ENCODE data around the gene PRDX3. TPM values are rescaled to one million over a fixed set of nuclear protein-coding genes. Genes with fewer than 3 reads are reported as not detected.

Gene PRDX3
- total and polyA plus RNA-seq, 7 experiments from 2014 or later = 11.7 to 120 (median 36.7) TPM

DNA sequence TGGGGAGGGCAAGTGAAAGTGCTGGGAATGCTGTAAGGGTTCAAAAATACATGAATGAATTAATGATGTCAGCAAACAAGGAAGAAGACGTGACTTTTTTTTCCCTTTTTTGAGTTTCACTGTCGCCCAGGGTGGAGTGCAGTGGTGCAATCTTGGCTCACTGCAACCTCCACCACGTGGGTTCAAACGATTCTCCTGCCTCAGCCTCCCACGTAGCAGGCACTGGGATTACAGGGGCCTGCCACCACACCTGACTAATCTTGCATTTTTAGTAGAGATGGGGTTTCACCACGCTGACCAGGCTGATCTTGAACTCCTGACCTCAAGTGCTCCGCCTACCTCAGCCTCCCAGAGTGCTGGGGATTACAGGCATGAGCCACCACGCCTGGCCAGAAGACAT lies 44.7 kb downstream of the PRDX3 start:
- Histone ChIP-seq H3K4me1 (ENCODE audit: control insufficient read depth in 2 of 2, insufficient read depth in 2 of 2, low read length in 2 of 2) (peaks cover 8 to 16% of the 10 kb centered on the region in 2 donors), H3K4me3 (ENCODE audit: low read length) (no peak overlapping the region), H3K9me3 (ENCODE audit: control insufficient read depth in 2 of 3, low read length in 3 of 3) (no peaks in the 10 kb centered on the region), H3K27me3 (ENCODE audit: control insufficient read depth in 2 of 2, insufficient read depth in 2 of 2, low read length in 2 of 2) (no peaks in the 10 kb centered on the region), H3K36me3 (ENCODE audit: control insufficient read depth in 2 of 3, insufficient read depth in 3 of 3, low read length in 3 of 3) (peaks cover 0 to 15% (median 4%) of the 10 kb centered on the region in 3 experiments), H3K27ac (ENCODE audit: low read depth, low read length) (no peak overlapping the region)
- CTCF ChIA-PET = no interaction called here
- POLR2A ChIA-PET = interaction anchor here (0.7 kb wide), 1 partner anchor 754 kb away, joined by 3 read pairs; no protein-coding TSS in a partner anchor
- ATAC-seq = no peak
- Mint-ChIP-seq H3K36me3 (peaks cover 4 to 56% (median 26%) of the 10 kb centered on the region in 5 donors), H3K4me1 (peaks cover 16 to 63% (median 36%) of the 10 kb centered on the region in 7 donors), H3K27ac (peak overlapping the region in 7 of 9 donors; percentile 32 to 95 (median 71)), H3K9me3 (peaks cover 0 to 2% (median 0%) of the 10 kb centered on the region in 11 donors), H3K27me3 (no peaks in the 10 kb centered on the region), H3K4me3 (peak overlapping the region in 2 of 10 donors; percentile 18 to 82)
- intact Hi-C loops (cut with micrococcal nuclease) = loop anchor here in 1 of 2 donors (2.0 to 5.0 kb wide), 5 partner anchors 45 to 408 kb away; partner anchors contain the start of genes GRK5, PRDX3 and RGS10
- peak in 1 of 9 donors; percentile 52 for DNase-seq

DNA sequence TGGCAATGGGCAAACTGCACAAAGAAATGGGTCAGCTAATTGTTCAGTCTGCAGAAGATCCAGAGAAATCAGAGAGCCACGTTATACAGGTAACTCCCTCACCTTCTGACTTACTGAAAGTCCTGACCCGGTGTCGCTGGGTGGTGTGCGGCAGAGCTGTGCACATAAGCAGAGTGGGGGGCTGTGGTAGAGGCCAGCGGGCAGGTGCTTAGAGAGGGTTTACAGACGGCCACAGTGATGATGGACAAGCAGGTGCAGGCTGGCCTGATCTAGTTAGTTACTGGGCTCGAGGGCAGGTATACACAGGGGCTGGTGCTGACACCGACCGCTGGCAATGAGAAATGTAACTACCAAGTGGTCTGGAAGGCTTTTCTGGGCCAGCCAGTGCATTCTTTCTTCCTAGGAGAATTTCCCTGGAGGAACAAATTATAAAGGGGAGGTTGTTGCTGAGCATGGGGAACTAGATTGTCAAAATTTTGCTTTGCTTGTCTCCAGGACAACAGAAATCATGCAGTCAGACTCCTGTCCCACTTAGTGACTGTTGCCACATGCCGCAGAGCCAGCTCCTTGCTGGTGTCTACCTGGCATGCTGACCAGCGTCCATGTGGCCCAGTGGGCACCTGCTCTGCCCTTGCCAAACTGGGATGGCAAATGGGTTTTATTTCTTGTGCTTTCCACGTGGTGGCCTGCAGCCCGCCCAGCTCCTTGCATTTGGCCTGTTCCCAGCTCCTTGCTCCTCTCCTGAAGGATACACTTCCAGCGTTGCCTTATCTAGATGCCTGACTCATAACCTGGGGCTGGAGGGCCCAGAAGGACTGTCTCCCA lies 45.9 kb downstream of the PRDX3 start:
- ChIA-PET CTCF (interaction anchor here (0.9 to 1.0 kb wide), 2 partner anchors 66 to 78 kb away, joined by 3 read pairs; no protein-coding TSS in a partner anchor), POLR2A (interaction anchor here (1.2 to 1.3 kb wide), 2 partner anchors 35 to 50 kb away, joined by 3 to 4 read pairs; no protein-coding TSS in a partner anchor)
- H3K27me3 Mint-ChIP-seq = no peaks in the 10 kb centered on the region
- peaks cover 8 to 16% of the 10 kb centered on the region in 2 donors for H3K4me1 ChIP-seq (ENCODE audit: control insufficient read depth in 2 of 2, insufficient read depth in 2 of 2, low read length in 2 of 2)
- no peak overlapping the region for H3K4me3 ChIP-seq (ENCODE audit: low read length)
- H3K27ac Mint-ChIP-seq = peak overlapping the region; percentile 92 to 97 (median 95)
- no peaks in the 10 kb centered on the region for H3K9me3 ChIP-seq (ENCODE audit: control insufficient read depth in 2 of 3, low read length in 3 of 3)
- peak overlapping the region; percentile 66 for H3K27ac ChIP-seq (ENCODE audit: low read depth, low read length)
- intact Hi-C loops (cut with micrococcal nuclease) = loop anchor here in 1 of 2 donors (1.0 to 5.0 kb wide), 7 partner anchors 33 to 465 kb away; partner anchors contain the start of genes GRK5, PRDX3, RGS10 and SFXN4
- peaks cover 16 to 59% (median 32%) of the 10 kb centered on the region in 7 donors for H3K4me1 Mint-ChIP-seq
- ATAC-seq (no peak), DNase-seq (no peak)
- H3K4me3 Mint-ChIP-seq = peak overlapping the region in 8 of 10 donors; percentile 35 to 95 (median 90)
- peaks cover 0 to 2% (median 0%) of the 10 kb centered on the region in 11 donors for H3K9me3 Mint-ChIP-seq
- peaks cover 0 to 15% (median 4%) of the 10 kb centered on the region in 3 experiments for H3K36me3 ChIP-seq (ENCODE audit: control insufficient read depth in 2 of 3, insufficient read depth in 3 of 3, low read length in 3 of 3)
- H3K27me3 ChIP-seq (ENCODE audit: control insufficient read depth in 2 of 2, insufficient read depth in 2 of 2, low read length in 2 of 2) = no peaks in the 10 kb centered on the region
- peaks cover 4 to 62% (median 28%) of the 10 kb centered on the region in 5 donors for H3K36me3 Mint-ChIP-seq

DNA sequence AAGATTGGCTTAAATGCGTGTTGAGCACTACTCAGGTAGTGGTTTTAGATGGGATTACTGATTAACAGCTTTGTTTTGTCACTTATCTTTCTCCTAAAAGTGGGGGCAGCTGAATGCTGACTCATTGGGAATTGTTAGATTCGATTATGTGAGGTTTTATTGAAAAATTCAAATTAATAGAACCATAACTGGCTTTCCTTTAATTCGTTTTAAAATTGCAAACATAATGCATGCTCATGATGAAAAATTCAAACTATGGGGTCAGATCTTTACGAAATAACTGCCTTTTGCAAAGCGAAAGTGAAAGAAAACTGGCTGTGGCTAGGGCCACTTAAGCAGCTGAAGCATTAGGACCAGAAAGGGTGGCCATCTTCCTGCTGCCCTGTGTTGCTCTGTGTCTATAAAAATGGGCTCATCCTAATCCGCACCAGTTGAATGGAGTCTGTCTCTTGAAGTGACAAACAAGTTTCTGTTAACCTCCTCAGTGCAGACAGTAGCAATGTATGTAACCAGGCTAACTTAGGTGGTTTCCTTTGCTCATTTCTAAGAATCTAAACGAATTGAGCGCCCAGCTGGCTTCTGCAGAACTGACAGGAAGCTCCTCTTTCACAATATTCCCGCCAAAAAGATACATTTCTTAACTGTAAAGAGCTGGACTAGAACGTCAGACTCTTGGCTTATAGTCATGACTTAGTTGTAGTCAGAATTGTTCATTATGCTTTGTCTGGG lies 46.9 kb downstream of the PRDX3 start:
- peak in 8 of 9 donors; percentile 24 to 61 (median 40) for DNase-seq
- peak overlapping the region; percentile 73 for H3K4me3 ChIP-seq (ENCODE audit: low read length)
- ChIA-PET CTCF (interaction anchor here (0.9 to 1.0 kb wide), 2 partner anchors 67 to 79 kb away, joined by 3 read pairs; no protein-coding TSS in a partner anchor), POLR2A (interaction anchor here (0.9 to 1.4 kb wide), 5 partner anchors 28 to 49 kb away, joined by 3 to 5 read pairs (median 3); partner anchors contain the start of gene DENND10)
- Mint-ChIP-seq H3K9me3 (peaks cover 0 to 2% (median 0%) of the 10 kb centered on the region in 11 donors), H3K27ac (peak overlapping the region; percentile 92 to 97 (median 95)), H3K4me3 (peak overlapping the region; percentile 81 to 96 (median 91)), H3K27me3 (no peaks in the 10 kb centered on the region), H3K36me3 (peaks cover 4 to 63% (median 28%) of the 10 kb centered on the region in 5 donors), H3K4me1 (peaks cover 16 to 59% (median 32%) of the 10 kb centered on the region in 7 donors)
- peak overlapping the region; percentile 66 for H3K27ac ChIP-seq (ENCODE audit: low read depth, low read length)
- intact Hi-C loops (cut with micrococcal nuclease) = loop anchor here (1.0 to 5.0 kb wide), 11 partner anchors 27 to 466 kb away; partner anchors contain the start of genes EIF3A (in 2 of the 2), SFXN4 (in 2 of the 2), DENND10 (in 1 of the 2) and GRK5 (in 1 of the 2)
- no peaks in the 10 kb centered on the region for H3K27me3 ChIP-seq (ENCODE audit: control insufficient read depth in 2 of 2, insufficient read depth in 2 of 2, low read length in 2 of 2)
- H3K36me3 ChIP-seq (ENCODE audit: control insufficient read depth in 2 of 3, insufficient read depth in 3 of 3, low read length in 3 of 3) = peaks cover 0 to 15% (median 4%) of the 10 kb centered on the region in 3 experiments
- peaks cover 8 to 16% of the 10 kb centered on the region in 2 donors for H3K4me1 ChIP-seq (ENCODE audit: control insufficient read depth in 2 of 2, insufficient read depth in 2 of 2, low read length in 2 of 2)
- ATAC-seq = peak; percentile 77
- no peaks in the 10 kb centered on the region for H3K9me3 ChIP-seq (ENCODE audit: control insufficient read depth in 2 of 3, low read length in 3 of 3)

DNA sequence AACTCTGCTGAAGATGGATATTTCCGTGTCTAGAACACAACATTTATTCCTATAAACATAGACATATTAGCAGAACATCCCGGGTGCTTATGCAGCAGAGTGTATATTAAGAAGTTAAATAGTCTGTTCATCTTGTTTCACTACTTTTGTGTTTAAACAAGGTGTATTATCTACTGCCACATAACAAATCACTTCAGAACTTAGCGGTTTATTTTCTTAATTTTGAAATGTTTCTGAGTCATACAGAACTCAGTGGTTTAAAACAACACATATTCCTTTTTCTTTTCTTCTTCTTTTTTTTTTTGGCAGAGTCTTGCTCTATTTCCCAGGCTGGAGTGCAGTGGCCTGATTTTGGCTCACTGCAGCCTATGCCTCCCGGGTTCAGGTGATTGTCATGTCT lies 48.9 kb downstream of the PRDX3 start:
- Histone ChIP-seq H3K4me1 (ENCODE audit: control insufficient read depth in 2 of 2, insufficient read depth in 2 of 2, low read length in 2 of 2) (peaks cover 8 to 16% of the 10 kb centered on the region in 2 donors), H3K27ac (ENCODE audit: low read depth, low read length) (no peak overlapping the region), H3K9me3 (ENCODE audit: control insufficient read depth in 2 of 3, low read length in 3 of 3) (no peaks in the 10 kb centered on the region), H3K27me3 (ENCODE audit: control insufficient read depth in 2 of 2, insufficient read depth in 2 of 2, low read length in 2 of 2) (no peaks in the 10 kb centered on the region), H3K36me3 (ENCODE audit: control insufficient read depth in 2 of 3, insufficient read depth in 3 of 3, low read length in 3 of 3) (peaks cover 4 to 20% (median 6%) of the 10 kb centered on the region in 3 experiments), H3K4me3 (ENCODE audit: low read length) (no peak overlapping the region)
- ATAC-seq (no peak), DNase-seq (no peak)
- Mint-ChIP-seq H3K9me3 (peaks cover 0 to 7% (median 0%) of the 10 kb centered on the region in 11 donors), H3K27me3 (no peaks in the 10 kb centered on the region), H3K27ac (peak overlapping the region in 3 of 9 donors; percentile 25 to 94 (median 77)), H3K4me3 (no peak overlapping the region), H3K4me1 (peaks cover 16 to 53% (median 27%) of the 10 kb centered on the region in 7 donors), H3K36me3 (peaks cover 10 to 66% (median 36%) of the 10 kb centered on the region in 5 donors)
- ChIA-PET CTCF (no interaction called here), POLR2A (no interaction called here)
- intact Hi-C loops (cut with micrococcal nuclease) = loop anchor here (2.0 to 5.0 kb wide), 4 partner anchors 35 to 413 kb away; partner anchors contain the start of genes EIF3A (in 1 of the 2), GRK5 (in 1 of the 2), RGS10 (in 1 of the 2) and SFXN4 (in 1 of the 2)

DNA sequence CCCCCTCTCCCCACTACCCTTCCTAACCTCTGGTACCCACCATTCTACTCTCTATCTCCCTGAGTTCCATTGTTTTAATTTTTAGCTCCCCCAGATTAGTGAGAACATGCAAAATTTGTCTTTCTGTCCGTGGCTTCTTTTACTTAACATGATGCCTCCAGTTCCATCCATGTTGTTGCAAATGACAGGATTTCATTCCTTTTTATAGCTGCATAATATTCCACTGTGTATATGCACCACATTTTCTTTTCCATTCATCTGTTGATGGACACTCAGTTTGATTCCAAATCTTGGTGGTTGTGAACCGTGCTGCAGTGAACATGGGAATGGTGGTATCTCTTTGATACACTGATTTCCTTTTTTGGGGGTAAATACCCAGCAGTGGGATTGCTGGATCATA lies 52.7 kb downstream of the PRDX3 start:
- ATAC-seq (no peak), DNase-seq (no peak)
- Mint-ChIP-seq H3K27me3 (no peaks in the 10 kb centered on the region), H3K4me1 (peaks cover 5 to 25% (median 8%) of the 10 kb centered on the region in 7 donors), H3K9me3 (peaks cover 0 to 5% (median 0%) of the 10 kb centered on the region in 11 donors), H3K36me3 (peaks cover 7 to 50% (median 31%) of the 10 kb centered on the region in 5 donors), H3K27ac (no peak overlapping the region), H3K4me3 (no peak overlapping the region)
- Histone ChIP-seq H3K36me3 (ENCODE audit: control insufficient read depth in 2 of 3, insufficient read depth in 3 of 3, low read length in 3 of 3) (peaks cover 0 to 25% (median 6%) of the 10 kb centered on the region in 3 experiments), H3K27ac (ENCODE audit: low read depth, low read length) (no peak overlapping the region), H3K9me3 (ENCODE audit: control insufficient read depth in 2 of 3, low read length in 3 of 3) (no peaks in the 10 kb centered on the region), H3K27me3 (ENCODE audit: control insufficient read depth in 2 of 2, insufficient read depth in 2 of 2, low read length in 2 of 2) (no peaks in the 10 kb centered on the region), H3K4me3 (ENCODE audit: low read length) (no peak overlapping the region), H3K4me1 (ENCODE audit: control insufficient read depth in 2 of 2, insufficient read depth in 2 of 2, low read length in 2 of 2) (peaks cover 0 to 7% of the 10 kb centered on the region in 2 donors)
- CTCF ChIA-PET = interaction anchor here (0.6 kb wide), 1 partner anchor 25 kb away, joined by 3 read pairs; no protein-coding TSS in a partner anchor
- intact Hi-C loops (cut with micrococcal nuclease) = no loop called here
- POLR2A ChIA-PET = no interaction called here

DNA sequence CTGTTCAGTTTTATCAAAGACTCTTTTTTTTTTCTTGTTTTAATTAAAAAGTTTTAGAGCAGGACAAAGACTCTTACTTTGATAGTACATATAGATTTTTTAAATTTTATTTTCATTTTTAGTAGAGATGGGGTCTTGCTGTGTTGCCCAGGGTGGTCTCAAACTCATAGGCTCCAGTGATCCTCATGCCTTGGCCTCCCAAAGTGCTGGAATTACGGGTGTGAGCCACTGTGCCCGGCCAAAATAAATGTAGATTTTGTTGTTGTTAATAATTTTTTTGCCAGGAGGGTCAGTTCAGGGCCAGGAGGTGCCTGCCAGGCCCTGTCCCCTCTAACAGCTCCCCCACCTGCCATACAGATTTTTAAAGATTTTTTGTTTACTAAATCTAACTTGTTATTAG lies 57.7 kb downstream of the PRDX3 start:
- H3K27ac ChIP-seq (ENCODE audit: low read depth, low read length) = no peak overlapping the region
- intact Hi-C loops (cut with micrococcal nuclease) = no loop called here
- H3K36me3 ChIP-seq (ENCODE audit: control insufficient read depth in 2 of 3, insufficient read depth in 3 of 3, low read length in 3 of 3) = peaks cover 0 to 39% (median 2%) of the 10 kb centered on the region in 3 experiments
- no peaks in the 10 kb centered on the region for H3K27me3 ChIP-seq (ENCODE audit: control insufficient read depth in 2 of 2, insufficient read depth in 2 of 2, low read length in 2 of 2)
- H3K36me3 Mint-ChIP-seq = peaks cover 1 to 29% (median 18%) of the 10 kb centered on the region in 5 donors
- no peak overlapping the region for H3K27ac Mint-ChIP-seq
- H3K4me3 Mint-ChIP-seq = no peak overlapping the region
- ChIA-PET CTCF (no interaction called here), POLR2A (no interaction called here)
- no peak overlapping the region for H3K4me3 ChIP-seq (ENCODE audit: low read length)
- ATAC-seq (no peak), DNase-seq (no peak)
- no peaks in the 10 kb centered on the region for H3K9me3 ChIP-seq (ENCODE audit: control insufficient read depth in 2 of 3, low read length in 3 of 3)
- H3K27me3 Mint-ChIP-seq = no peaks in the 10 kb centered on the region
- peaks cover 0 to 15% (median 0%) of the 10 kb centered on the region in 7 donors for H3K4me1 Mint-ChIP-seq
- H3K4me1 ChIP-seq (ENCODE audit: control insufficient read depth in 2 of 2, insufficient read depth in 2 of 2, low read length in 2 of 2) = peaks cover 0 to 11% of the 10 kb centered on the region in 2 donors
- peaks cover 0 to 2% (median 0%) of the 10 kb centered on the region in 11 donors for H3K9me3 Mint-ChIP-seq

Data from naive thymus-derived CD4-positive, alpha-beta T cell (primary cell).